CD4-positive, alpha-beta T cell (primary cell): Measurements from ENCODE around the gene CASQ1. TPM values are rescaled to one million over a fixed set of nuclear protein-coding genes. Genes with fewer than 3 reads are reported as not detected.

Source experiments
- ATAC-seq: fragments of 200-7000 bp; cut with Tn5 transposase; one replicate; pipeline ENCODE4 v1.10.0; 2022; ENCODE audit warnings: mild to moderate bottlenecking; ENCODE audit not compliant: poor library complexity
- CTCF ChIA-PET: fragments of 350-600 bp; sonication (Branson Sonifier 250); formaldehyde crosslinking; loops from one replicate; lab custom pipeline; 2021; ENCODE audit warnings: antibody characterized with exemption, inconsistent platforms; lab: Charles Lee
- POLR2A ChIA-PET: fragments of 350-600 bp; sonication (Branson Sonifier 250); formaldehyde crosslinking; loops from one replicate; lab custom pipeline; 2021; ENCODE audit warnings: antibody characterized with exemption, inconsistent platforms; lab: Charles Lee
- DNase-seq, 14 experiments: peaks; one replicate each; pipeline ENCODE4 v3.0.0-alpha.2; 2013 to 2020; ENCODE audit warnings: mixed read lengths in 2 of 14
- H3K27ac ChIP-seq, 2 donors: one replicate each; pipeline versions ENCODE4 v1.5.1 to v1.7.0; 2013; ENCODE audit warnings: low read length in 2 of 2, low read depth in 1 of 2, mild to moderate bottlenecking in 1 of 2
- H3K27me3 ChIP-seq, 2 experiments: 1 replicate in 1 of 2; 2 replicates in 1 of 2; pipeline versions ENCODE4 v1.6.1 to v1.7.0; 2013; ENCODE audit warnings: low read length in 2 of 2, control low read depth in 1 of 2, mild to moderate bottlenecking in 1 of 2, moderate library complexity in 1 of 2; ENCODE audit not compliant: insufficient read depth in 2 of 2, control insufficient read depth in 1 of 2
- H3K36me3 ChIP-seq: one replicate; pipeline ENCODE4 v1.6.1; 2013; ENCODE audit warnings: low read length, control low read depth; ENCODE audit not compliant: insufficient read depth
- H3K4me1 ChIP-seq: one replicate; pipeline ENCODE4 v1.6.1; 2013; ENCODE audit warnings: low read length, control low read depth; ENCODE audit not compliant: insufficient read depth
- H3K4me3 ChIP-seq: one replicate; pipeline ENCODE4 v1.5.1; 2013; ENCODE audit warnings: mild to moderate bottlenecking, low read length, moderate library complexity
- H3K9me3 ChIP-seq, 2 experiments: 1 replicate in 1 of 2; 2 replicates in 1 of 2; pipeline versions ENCODE4 v1.6.1 to v1.7.0; 2013; ENCODE audit warnings: low read length in 2 of 2, mild to moderate bottlenecking in 2 of 2, control low read depth in 1 of 2, moderate library complexity in 1 of 2; ENCODE audit not compliant: control insufficient read depth in 1 of 2, insufficient read depth in 1 of 2
- H3K27ac Mint-ChIP-seq: one replicate; pipeline ENCODE4 v1.8.0; 2020; ENCODE audit warnings: mixed read lengths
- H3K27me3 Mint-ChIP-seq: one replicate; pipeline ENCODE4 v1.8.0; 2021; ENCODE audit warnings: mixed read lengths
- H3K36me3 Mint-ChIP-seq: one replicate; pipeline ENCODE4 v1.8.0; 2021; ENCODE audit warnings: low read depth, mixed read lengths
- H3K4me1 Mint-ChIP-seq: one replicate; pipeline ENCODE4 v1.8.0; 2021; ENCODE audit warnings: low read depth, mixed read lengths
- H3K4me3 Mint-ChIP-seq: one replicate; pipeline ENCODE4 v1.8.0; 2020; ENCODE audit warnings: mild to moderate bottlenecking, mixed read lengths
- H3K9me3 Mint-ChIP-seq: one replicate; pipeline ENCODE4 v1.8.0; 2020; ENCODE audit warnings: mixed read lengths
- CTCF ChIP-seq: fragments of 200-600 bp; IDR thresholded peaks from one replicate; pipeline ENCODE4 v1.8.0; 2022; ENCODE audit warnings: antibody characterized with exemption, mild to moderate bottlenecking
- intact Hi-C, 2 experiments: fragments of 100-400 bp; cut with DNase I in 1 of 2; cut with micrococcal nuclease in 1 of 2; formaldehyde crosslinking; loops; one replicate each; pipeline versions ENCODE4 v1.15.1 to v1.9.0; 2023 to 2025; cut with DNase I, micrococcal nuclease
- total RNA-seq, 174 experiments: library from RNA in 2 of 174; stranded (reverse) in 2 of 174; gene quantifications; one replicate each; pipeline ENCODE4 v1.2.3 and lab custom pipeline; 2021 to 2026

The CASQ1 gene
- total RNA-seq, 2 experiments from 2014 or later = not detected

- ChIA-PET POLR2A (no interaction called here), CTCF (interaction anchor here (0.9 kb wide), 2 partner anchors 46 to 52 kb away, joined by 3 read pairs; no protein-coding TSS in a partner anchor)
- no peak overlapping the region for H3K4me3 Mint-ChIP-seq
- no peaks in the 10 kb centered on the region for H3K27me3 ChIP-seq
- H3K4me1 Mint-ChIP-seq = peaks cover 28% of the 10 kb centered on the region
- DNase-seq = no peak
- no peaks in the 10 kb centered on the region for H3K9me3 Mint-ChIP-seq
- H3K27ac Mint-ChIP-seq = no peak overlapping the region
- intact Hi-C loops = loop anchor here in 1 of 2 experiments (2.0 kb wide), 1 partner anchor 45 kb away; no protein-coding TSS in a partner anchor
- peaks cover 45% of the 10 kb centered on the region for H3K36me3 Mint-ChIP-seq
- no peak overlapping the region for H3K27ac ChIP-seq
- no peaks in the 10 kb centered on the region for H3K9me3 ChIP-seq
- H3K36me3 ChIP-seq = peaks cover 40% of the 10 kb centered on the region
- no peak overlapping the region for H3K4me3 ChIP-seq
- no peaks in the 10 kb centered on the region for H3K27me3 Mint-ChIP-seq
- no peak for ATAC-seq
- TF ChIP-seq CTCF = no peak
- peaks cover 4% of the 10 kb centered on the region for H3K4me1 ChIP-seq
Measured at GRCh38 chr1:160245434-160245833, 55.1 kb downstream of the CASQ1 start.

GRCh38 chr1:160247053-160247452, 56.7 kb downstream of the CASQ1 start:
- H3K4me1 Mint-ChIP-seq = peaks cover 38% of the 10 kb centered on the region
- TF ChIP-seq CTCF = no peak
- DNase-seq = no peak
- no peak overlapping the region for H3K27ac Mint-ChIP-seq
- peaks cover 32% of the 10 kb centered on the region for H3K36me3 ChIP-seq
- H3K27me3 ChIP-seq = no peaks in the 10 kb centered on the region
- intact Hi-C loops = no loop called here
- ATAC-seq = no peak
- no peaks in the 10 kb centered on the region for H3K9me3 Mint-ChIP-seq
- H3K9me3 ChIP-seq = no peaks in the 10 kb centered on the region
- no peak overlapping the region for H3K27ac ChIP-seq
- H3K4me3 ChIP-seq = no peak overlapping the region
- peaks cover 41% of the 10 kb centered on the region for H3K36me3 Mint-ChIP-seq
- H3K4me3 Mint-ChIP-seq = no peak overlapping the region
- ChIA-PET CTCF (interaction anchor here (1.0 to 1.6 kb wide), 2 partner anchors 11 to 31 kb away, joined by 3 read pairs; no protein-coding TSS in a partner anchor), POLR2A (no interaction called here)
- no peaks in the 10 kb centered on the region for H3K27me3 Mint-ChIP-seq
- peaks cover 4% of the 10 kb centered on the region for H3K4me1 ChIP-seq

GRCh38 chr1:160251011-160251410, 60.6 kb downstream of the CASQ1 start:
- H3K4me1 Mint-ChIP-seq = peaks cover 26% of the 10 kb centered on the region
- no peak overlapping the region for H3K4me3 ChIP-seq
- no peaks in the 10 kb centered on the region for H3K27me3 Mint-ChIP-seq
- H3K27ac Mint-ChIP-seq = no peak overlapping the region
- no peak for DNase-seq
- no peaks in the 10 kb centered on the region for H3K9me3 Mint-ChIP-seq
- H3K36me3 Mint-ChIP-seq = peaks cover 27% of the 10 kb centered on the region
- H3K4me1 ChIP-seq = peaks cover 4% of the 10 kb centered on the region
- CTCF ChIA-PET = interaction anchor here (1.3 to 4.5 kb wide), 5 partner anchors 9 to 150 kb away, joined by 5 to 24 read pairs (median 14); no protein-coding TSS in a partner anchor
- no peak for ATAC-seq
- POLR2A ChIA-PET = interaction anchor here (0.6 to 3.0 kb wide), 3 partner anchors 11 to 914 kb away, joined by 4 to 39 read pairs (median 14); partner anchors contain the start of genes DCAF8 and PEX19
- intact Hi-C loops = loop anchor here in 1 of 2 experiments (5.0 kb wide), 3 partner anchors 36 to 164 kb away; partner anchors contain the start of genes PEA15 and PEX19
- H3K27ac ChIP-seq = no peak overlapping the region
- H3K27me3 ChIP-seq = no peaks in the 10 kb centered on the region
- no peak for TF ChIP-seq CTCF
- H3K9me3 ChIP-seq = no peaks in the 10 kb centered on the region
- peaks cover 13% of the 10 kb centered on the region for H3K36me3 ChIP-seq
- no peak overlapping the region for H3K4me3 Mint-ChIP-seq

Other genes with a start within 250 kb of the CASQ1 start
- gene IGSF9, start 245.0 kb upstream of the CASQ1 start, total RNA-seq = not detected
- not detected for gene SLAMF9, start 236.3 kb upstream of the CASQ1 start, total RNA-seq
- gene PIGM, start 158.6 kb upstream of the CASQ1 start, total RNA-seq = 1 to 10 TPM; 2.1 to 2.2 TPM
- not detected for gene KCNJ10, start 120.4 kb upstream of the CASQ1 start, total RNA-seq
- gene KCNJ9, start 109.0 kb upstream of the CASQ1 start, total RNA-seq = not detected
- gene IGSF8, start 92.0 kb upstream of the CASQ1 start, total RNA-seq = 10 to 100 TPM; 33.1 to 33.7 TPM
- gene ATP1A2, start 74.8 kb upstream of the CASQ1 start, total RNA-seq = not detected
- gene ATP1A4, start 39.0 kb upstream of the CASQ1 start, total RNA-seq = under 1 TPM in 1 of 2 experiments, not detected in 1; 0.22 TPM
- gene PEA15, start 14.8 kb downstream of the CASQ1 start, total RNA-seq = 10 to 100 TPM in 1 of 2 experiments, 1 to 10 TPM in 1; 9.4 to 10.3 TPM
- 100 to 1,000 TPM; 151 to 154 TPM for gene DCAF8, start 72.0 kb downstream of the CASQ1 start, total RNA-seq
- gene PEX19, start 94.6 kb downstream of the CASQ1 start, total RNA-seq = 10 to 100 TPM; 32.0 to 33.4 TPM
- gene COPA, start 152.7 kb downstream of the CASQ1 start, total RNA-seq = 100 to 1,000 TPM in 1 of 2 experiments, 10 to 100 TPM in 1; 95.0 to 107 TPM
- gene NCSTN, start 152.8 kb downstream of the CASQ1 start, total RNA-seq = 10 to 100 TPM; 54.9 to 56.6 TPM
- under 1 TPM in 1 of 2 experiments, not detected in 1; 0.08 TPM for gene NHLH1, start 176.5 kb downstream of the CASQ1 start, total RNA-seq
- not detected for gene VANGL2, start 210.0 kb downstream of the CASQ1 start, total RNA-seq